PC-3 (cell line): ENCODE results near the gene CLMN. TPM values are rescaled to one million over a fixed set of nuclear protein-coding genes. Genes with fewer than 3 reads are reported as not detected.

Source experiments
- ATAC-seq: fragments of 200-7000 bp; cut with Tn5 transposase; 2 replicates; pipeline ENCODE4 v1.9.1; 2020; ENCODE audit warnings: mild to moderate bottlenecking, moderate library complexity
- BruUV-seq: library from RNA; stranded (reverse); fragments of 400-500 nt; replicated peaks from 2 replicates; lab custom pipeline; 2021; lab: Mats Ljungman, UMichigan
- CTCF ChIA-PET: fragments of 300-600 bp; sonication (Branson Sonifier 250); formaldehyde crosslinking; loops from one replicate; lab custom pipeline; 2022; ENCODE audit warnings: antibody characterized with exemption; lab: Charles Lee
- POLR2A ChIA-PET: fragments of 300-600 bp; sonication (Branson Sonifier 250); formaldehyde crosslinking; loops from one replicate; lab custom pipeline; 2022; ENCODE audit warnings: antibody characterized with exemption; ENCODE audit not compliant: unreplicated experiment; lab: Charles Lee
- DNase-seq: peaks from one replicate; pipeline ENCODE4 v3.0.0-alpha.2; 2015
- H2AFZ ChIP-seq: fragments of 300-600 bp; sonication (generic); 2 replicates; pipeline ENCODE4 v1.6.0; 2016; ENCODE audit warnings: antibody characterized with exemption, low read length
- H3F3A ChIP-seq: fragments of 300-600 bp; sonication (generic); one replicate; pipeline ENCODE4 v1.6.0; 2017; ENCODE audit warnings: antibody characterized with exemption, low read length, control low read depth, mild to moderate bottlenecking; ENCODE audit not compliant: unreplicated experiment
- H3K27ac ChIP-seq: fragments of 300-600 bp; sonication (generic); 2 replicates; pipeline ENCODE4 v1.5.1; 2016; ENCODE audit warnings: mild to moderate bottlenecking, low read length
- H3K27me3 ChIP-seq: fragments of 300-600 bp; sonication (generic); 2 replicates; pipeline ENCODE4 v1.6.1; 2016; ENCODE audit warnings: low read length, mixed read lengths
- H3K36me3 ChIP-seq: fragments of 300-600 bp; sonication (generic); 2 replicates; pipeline ENCODE4 v1.6.1; 2016; ENCODE audit warnings: low read depth, mixed run types, low read length, mixed read lengths
- H3K4me1 ChIP-seq: fragments of 300-600 bp; sonication (generic); 2 replicates; pipeline ENCODE4 v1.5.1; 2016; ENCODE audit warnings: low read length; ENCODE audit not compliant: insufficient read depth
- H3K4me2 ChIP-seq: fragments of 300-600 bp; sonication (generic); 2 replicates; pipeline ENCODE4 v1.6.0; 2016; ENCODE audit warnings: low read length
- H3K4me3 ChIP-seq: fragments of 300-600 bp; sonication (generic); 2 replicates; pipeline ENCODE4 v1.5.1; 2016; ENCODE audit warnings: mild to moderate bottlenecking, low read length, mixed read lengths
- H3K79me2 ChIP-seq: fragments of 300-600 bp; sonication (generic); 2 replicates; pipeline ENCODE4 v1.6.1; 2017; ENCODE audit warnings: low read length, mixed read lengths
- H3K9ac ChIP-seq: fragments of 300-600 bp; sonication (generic); 2 replicates; pipeline ENCODE4 v1.6.0; 2016; ENCODE audit warnings: mild to moderate bottlenecking, low read length
- H3K9me2 ChIP-seq: fragments of 300-600 bp; sonication (generic); replicated peaks from 2 replicates; pipeline ENCODE4 v1.6.1; 2016; ENCODE audit warnings: mixed run types, low read length, mixed read lengths
- H3K9me3 ChIP-seq: fragments of 300-600 bp; sonication (generic); 2 replicates; pipeline ENCODE4 v1.6.1; 2016; ENCODE audit warnings: low read length, mixed read lengths
- H4K20me1 ChIP-seq: fragments of 300-600 bp; sonication (generic); 2 replicates; pipeline ENCODE4 v1.6.1; 2016; ENCODE audit warnings: low read length, mixed read lengths
- CTCF ChIP-seq: fragments of 300-600 bp; sonication (generic); conservative IDR thresholded peaks from 2 replicates; pipeline ENCODE4 v1.5.1; 2017; ENCODE audit warnings: antibody characterized with exemption, low read depth, mild to moderate bottlenecking, low read length
- EZH2 ChIP-seq: fragments of 300-600 bp; sonication (generic); IDR thresholded peaks from one replicate; pipeline ENCODE4 v1.6.1; 2017; ENCODE audit warnings: antibody characterized with exemption, mild to moderate bottlenecking, low read length; ENCODE audit not compliant: unreplicated experiment
- EZH2phosphoT487 ChIP-seq: fragments of 300-600 bp; sonication (generic); IDR thresholded peaks from 2 replicates; pipeline ENCODE4 v1.6.1; 2018; ENCODE audit warnings: mild to moderate bottlenecking, antibody characterized with exemption, low read length, borderline replicate concordance
- intact Hi-C: fragments of 100-400 bp; cut with micrococcal nuclease; formaldehyde crosslinking; loops from 2 replicates; pipeline ENCODE4 v1.9.0; 2023
- total RNA-seq: library from RNA; depleted of rRNA; stranded (reverse); fragments of >200 nt; gene quantifications from 2 replicates; pipeline ENCODE4 v1.2.3, GENCODE V29; 2014

The CLMN gene
- total RNA-seq, 1 experiment from 2014 or later, result 3.5 TPM

GRCh38 chr14:95337041-95337595, 17.4 kb upstream of the CLMN start:
- Histone ChIP-seq H3K9me2 (no peaks in the 10 kb centered on the region), H4K20me1 (no peaks in the 10 kb centered on the region), H3F3A (no peaks in the 10 kb centered on the region), H3K9me3 (no peaks in the 10 kb centered on the region), H3K36me3 (no peaks in the 10 kb centered on the region), H3K4me2 (no peak overlapping the region), H3K27me3 (no peaks in the 10 kb centered on the region), H3K79me2 (no peaks in the 10 kb centered on the region), H2AFZ (no peak overlapping the region), H3K4me3 (no peak overlapping the region), H3K9ac (no peak overlapping the region), H3K4me1 (peaks cover 6% of the 10 kb centered on the region; the same call in 1 of the 2 replicates), H3K27ac (no peak overlapping the region)
- ChIA-PET CTCF (no interaction called here), POLR2A (no interaction called here)
- intact Hi-C loops, result no loop called here
- ATAC-seq, result no peak
- no TSS peak for BruUV-seq
- no peak for TF ChIP-seq CTCF
- no peak for TF ChIP-seq EZH2phosphoT487
- no peak for TF ChIP-seq EZH2
- DNase-seq, result no peak

DNA sequence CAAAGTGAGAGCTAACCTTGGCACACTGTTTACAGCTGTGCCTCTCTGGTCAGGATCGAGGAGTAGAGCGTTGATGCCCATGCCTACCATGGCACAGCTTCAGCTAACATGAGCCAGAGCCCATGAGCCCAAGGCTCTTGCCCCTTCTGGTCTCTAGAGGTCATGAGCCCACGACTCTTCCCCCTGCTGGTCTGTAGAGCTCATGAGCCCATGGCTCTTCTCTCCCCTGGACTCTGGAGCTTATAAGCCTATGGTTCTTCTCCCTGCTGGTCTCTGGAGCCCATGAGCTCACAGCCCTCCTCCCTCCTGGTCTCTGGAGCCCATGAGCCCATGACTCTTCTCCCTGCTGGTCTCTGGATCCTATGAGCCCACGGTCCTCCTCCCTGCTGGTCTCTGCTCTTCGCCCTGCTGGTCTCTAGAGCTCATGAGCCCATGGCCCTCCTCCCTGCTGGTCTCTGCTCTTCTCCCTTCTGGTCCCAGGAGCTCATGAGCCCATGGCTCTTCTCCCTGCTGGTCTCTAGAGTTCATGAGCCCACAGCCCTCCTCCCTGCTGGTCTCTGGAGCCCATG, 16.6 kb upstream of the CLMN start:
- no peaks in the 10 kb centered on the region for H3K9me3 ChIP-seq
- POLR2A ChIA-PET, result no interaction called here
- no peak for TF ChIP-seq EZH2
- TF ChIP-seq CTCF, result no peak
- no peak for TF ChIP-seq EZH2phosphoT487
- H3K4me1 ChIP-seq, result peaks cover 6% of the 10 kb centered on the region; the same call in 1 of the 2 replicates
- no peaks in the 10 kb centered on the region for H3K9me2 ChIP-seq
- DNase-seq, result no peak
- no peak overlapping the region for H3K4me2 ChIP-seq
- no TSS peak for BruUV-seq
- H3K27ac ChIP-seq, result no peak overlapping the region
- H3F3A ChIP-seq, result no peaks in the 10 kb centered on the region
- intact Hi-C loops, result no loop called here
- no peaks in the 10 kb centered on the region for H3K79me2 ChIP-seq
- no peak for ATAC-seq
- H3K4me3 ChIP-seq, result no peak overlapping the region
- no peak overlapping the region for H3K9ac ChIP-seq
- H2AFZ ChIP-seq, result no peak overlapping the region
- no peaks in the 10 kb centered on the region for H3K27me3 ChIP-seq
- no peaks in the 10 kb centered on the region for H4K20me1 ChIP-seq
- CTCF ChIA-PET, result no interaction called here
- H3K36me3 ChIP-seq, result no peaks in the 10 kb centered on the region

GRCh38 chr14:95335071-95335470, 15.4 kb upstream of the CLMN start:
- CTCF ChIA-PET, result no interaction called here
- Histone ChIP-seq H3K9ac (no peak overlapping the region), H3K27me3 (no peaks in the 10 kb centered on the region), H3K4me3 (no peak overlapping the region), H3K4me1 (no peaks in the 10 kb centered on the region), H2AFZ (no peak overlapping the region), H3K36me3 (no peaks in the 10 kb centered on the region), H3K79me2 (no peaks in the 10 kb centered on the region), H3K4me2 (no peak overlapping the region), H3K27ac (no peak overlapping the region), H3K9me3 (no peaks in the 10 kb centered on the region), H3F3A (no peaks in the 10 kb centered on the region), H4K20me1 (no peaks in the 10 kb centered on the region), H3K9me2 (no peaks in the 10 kb centered on the region)
- no peak for DNase-seq
- intact Hi-C loops, result no loop called here
- no peak for TF ChIP-seq EZH2phosphoT487
- TF ChIP-seq CTCF, result no peak
- TF ChIP-seq EZH2, result no peak
- POLR2A ChIA-PET, result no interaction called here
- ATAC-seq, result no peak
- BruUV-seq, result no TSS peak
